ENCODE results near the gene CCDC137. TPM values are rescaled to one million over a fixed set of nuclear protein-coding genes. Genes with fewer than 3 reads are reported as not detected.

The CCDC137 gene
- total and polyA plus RNA-seq, 2 of the 13 experiments (the other 11 are each of a cell fraction or from before 2014, with no cell fraction given), result 14.6 to 39.1 TPM

GRCh38 chr17:81701288-81702071, 34.9 kb downstream of the CCDC137 start (continued):
- TF ChIP-seq RERE (CRISPR knock-in tag; IDR thresholded peaks at IDR 0.05; ENCODE audit: low read depth), result no peak
- TF ChIP-seq FOXJ3 (CRISPR knock-in tag; IDR thresholded peaks at IDR 0.05; ENCODE audit: borderline replicate concordance), result no peak
- no peak for TF ChIP-seq ZNF724P (CRISPR knock-in tag; IDR thresholded peaks at IDR 0.05; ENCODE audit: borderline replicate concordance)
- TF ChIP-seq MAFG (CRISPR knock-in tag; IDR thresholded peaks at IDR 0.05), result no peak
- no peak for TF ChIP-seq MZF1 (CRISPR knock-in tag; IDR thresholded peaks at IDR 0.05; ENCODE audit: borderline replicate concordance)
- TF ChIP-seq FOXA3 (CRISPR knock-in tag; IDR thresholded peaks at IDR 0.05), result no peak; the same call in 1 of the 2 replicates
- TF ChIP-seq PHF20 (CRISPR knock-in tag; IDR thresholded peaks at IDR 0.05), result no peak
- TF ChIP-seq MTA3 (CRISPR knock-in tag; IDR thresholded peaks at IDR 0.05), result no peak
- TF ChIP-seq ZNF816 (CRISPR knock-in tag; IDR thresholded peaks at IDR 0.05; ENCODE audit: borderline replicate concordance), result no peak
- no peak for TF ChIP-seq DBP (CRISPR knock-in tag; IDR thresholded peaks at IDR 0.05; ENCODE audit: not compliant biosample characterization)
- no peak for TF ChIP-seq GLMP (CRISPR knock-in tag; IDR thresholded peaks at IDR 0.05; ENCODE audit: borderline replicate concordance)
- TF ChIP-seq ZNF136 (CRISPR knock-in tag; IDR thresholded peaks at IDR 0.05; ENCODE audit: low read depth), result no peak
- no peak for TF ChIP-seq FOXC1 (CRISPR knock-in tag; IDR thresholded peaks at IDR 0.05; ENCODE audit: borderline replicate concordance)
- TF ChIP-seq ZNF430 (CRISPR knock-in tag; IDR thresholded peaks at IDR 0.05), result 0 out of 2 replicates have a peak, but pooled peaks have one; percentile 24
- 0 out of 2 replicates have a peak, but pooled peaks have one; percentile 25 for TF ChIP-seq ZNF777 (CRISPR knock-in tag; IDR thresholded peaks at IDR 0.05)
- no peak for TF ChIP-seq PRPF4 (IDR thresholded peaks at IDR 0.05; ENCODE audit: low read depth, low read length, poor library complexity, severe bottlenecking)
- TF ChIP-seq MTF1 (CRISPR knock-in tag; IDR thresholded peaks at IDR 0.05), result no peak
- no peak for TF ChIP-seq PAXIP1 (CRISPR knock-in tag; conservative IDR thresholded peaks at IDR 0.05)
- TF ChIP-seq SMC3 (IDR thresholded peaks at IDR 0.05; ENCODE audit: low read length), result no peak
